ENCODE results near the gene TGM5. TPM values are rescaled to one million over a fixed set of nuclear protein-coding genes. Genes with fewer than 3 reads are reported as not detected.

The TGM5 gene
- total RNA-seq, 1 experiment from 2014 or later = not detected

GRCh38 chr15:43218908-43219706 is 47.6 kb downstream of the TGM5 start:
- H4K20me1 ChIP-seq (ENCODE audit: insufficient read depth) = no peaks in the 10 kb centered on the region
- no peaks in the 10 kb centered on the region for H3K27me3 ChIP-seq (ENCODE audit: insufficient read depth, low read length)
- no peaks in the 10 kb centered on the region for H3K9me3 ChIP-seq (ENCODE audit: control insufficient read depth in 1 of 2, insufficient read depth in 1 of 2, low read depth in 1 of 2, low read length in 2 of 2)
- H3K36me3 ChIP-seq (ENCODE audit: control insufficient read depth in 1 of 2, insufficient read depth in 2 of 2, low read length in 2 of 2) = no peaks in the 10 kb centered on the region
- ChIA-PET RAD21 (ENCODE audit: low non-redundant PET in 1 of 2, low total read pairs in 2 of 2, uncharacterized antibody in 2 of 2, unreplicated experiment in 2 of 2) (no interaction called here), CTCF (no interaction called here), POLR2A (no interaction called here)
- TF ChIP-seq JUND (IDR thresholded peaks at IDR 0.05) = no peak
- TF ChIP-seq, protein P1, sequence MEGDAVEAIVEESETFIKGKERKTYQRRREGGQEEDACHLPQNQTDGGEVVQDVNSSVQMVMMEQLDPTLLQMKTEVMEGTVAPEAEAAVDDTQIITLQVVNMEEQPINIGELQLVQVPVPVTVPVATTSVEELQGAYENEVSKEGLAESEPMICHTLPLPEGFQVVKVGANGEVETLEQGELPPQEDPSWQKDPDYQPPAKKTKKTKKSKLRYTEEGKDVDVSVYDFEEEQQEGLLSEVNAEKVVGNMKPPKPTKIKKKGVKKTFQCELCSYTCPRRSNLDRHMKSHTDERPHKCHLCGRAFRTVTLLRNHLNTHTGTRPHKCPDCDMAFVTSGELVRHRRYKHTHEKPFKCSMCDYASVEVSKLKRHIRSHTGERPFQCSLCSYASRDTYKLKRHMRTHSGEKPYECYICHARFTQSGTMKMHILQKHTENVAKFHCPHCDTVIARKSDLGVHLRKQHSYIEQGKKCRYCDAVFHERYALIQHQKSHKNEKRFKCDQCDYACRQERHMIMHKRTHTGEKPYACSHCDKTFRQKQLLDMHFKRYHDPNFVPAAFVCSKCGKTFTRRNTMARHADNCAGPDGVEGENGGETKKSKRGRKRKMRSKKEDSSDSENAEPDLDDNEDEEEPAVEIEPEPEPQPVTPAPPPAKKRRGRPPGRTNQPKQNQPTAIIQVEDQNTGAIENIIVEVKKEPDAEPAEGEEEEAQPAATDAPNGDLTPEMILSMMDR (IDR thresholded peaks at IDR 0.05 in 2 of 3, conservative IDR thresholded peaks at IDR 0.05 in 1 of 3; ENCODE audit: borderline replicate concordance in 1 of 3, insufficient read depth in 1 of 3, low read depth in 2 of 3, low read length in 2 of 3) = peak in 2 of 3 experiments; percentile 50 to 53; a peak in 4 of 6 replicates
- no peak overlapping the region for H3K9ac ChIP-seq (ENCODE audit: low read length)
- no peak overlapping the region for H3K4me3 ChIP-seq (replicated peaks in 1 of 2; ENCODE audit: low read depth in 1 of 2, low read length in 2 of 2)
- no peaks in the 10 kb centered on the region for H3K79me2 ChIP-seq (ENCODE audit: insufficient read depth, low read length)
- peaks cover 0 to 3% of the 10 kb centered on the region in 2 experiments; a peak in 1 of 4 replicates for H3K4me1 ChIP-seq (ENCODE audit: control insufficient read depth in 1 of 2, insufficient read depth in 2 of 2, low read length in 2 of 2)
- intact Hi-C loops (cut with micrococcal nuclease) = no loop called here
- H2AFZ ChIP-seq (ENCODE audit: low read depth, low read length, poor library complexity, severe bottlenecking) = no peak overlapping the region
- H3K4me2 ChIP-seq (ENCODE audit: low read length) = no peak overlapping the region
- BruUV-seq (replicated peaks) = no TSS peak
- H3K27ac ChIP-seq (ENCODE audit: low read depth, low read length) = no peak overlapping the region
- H3K9me2 ChIP-seq (ENCODE audit: insufficient read depth) = no peaks in the 10 kb centered on the region
- ATAC-seq (peak; percentile 82), DNase-seq (ENCODE audit: low read depth, low spot score) (no peak)

DNA sequence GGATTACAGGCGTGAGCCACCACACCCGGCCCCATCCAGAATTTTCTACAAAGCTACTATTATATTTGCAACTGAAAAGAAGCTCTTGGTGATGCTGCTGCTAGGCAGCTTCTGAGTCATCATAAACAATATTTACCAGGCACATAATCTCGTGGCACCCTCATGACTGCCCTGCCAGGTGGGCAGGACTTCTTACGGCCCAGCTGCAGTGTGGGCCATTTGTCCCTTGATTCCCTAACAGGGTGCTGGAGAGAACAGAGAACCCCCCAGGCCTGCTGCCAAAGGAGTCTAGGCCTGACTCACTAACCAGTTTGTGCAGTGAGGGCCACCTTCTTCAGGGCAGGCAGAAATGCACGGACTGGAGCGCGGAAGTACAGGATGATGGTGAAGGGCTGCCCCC is 50.8 kb downstream of the TGM5 start:
- H2AFZ ChIP-seq (ENCODE audit: low read depth, low read length, poor library complexity, severe bottlenecking) = no peak overlapping the region
- H3K9me3 ChIP-seq (ENCODE audit: control insufficient read depth in 1 of 2, insufficient read depth in 1 of 2, low read depth in 1 of 2, low read length in 2 of 2) = no peaks in the 10 kb centered on the region
- no peaks in the 10 kb centered on the region for H4K20me1 ChIP-seq (ENCODE audit: insufficient read depth)
- no peak overlapping the region for H3K9ac ChIP-seq (ENCODE audit: low read length)
- no peak for TF ChIP-seq YY1 (IDR thresholded peaks at IDR 0.05; ENCODE audit: extremely low read depth, insufficient replicate concordance, low read depth, low read length)
- no peak for TF ChIP-seq SRF (IDR thresholded peaks at IDR 0.05; ENCODE audit: low read depth)
- TF ChIP-seq SP1 (IDR thresholded peaks at IDR 0.05; ENCODE audit: low read depth) = no peak
- TF ChIP-seq MAX (IDR thresholded peaks at IDR 0.05) = no peak
- RAD21 ChIA-PET (ENCODE audit: low non-redundant PET in 1 of 2, low total read pairs in 2 of 2, uncharacterized antibody in 2 of 2, unreplicated experiment in 2 of 2) = no interaction called here
- no peak overlapping the region for H3K4me3 ChIP-seq (replicated peaks in 1 of 2; ENCODE audit: low read depth in 1 of 2, low read length in 2 of 2)
- CTCF ChIA-PET = interaction anchor here (0.6 to 1.9 kb wide), 3 partner anchors 9 to 11 kb away, joined by 3 to 9 read pairs (median 7); no protein-coding TSS in a partner anchor
- ATAC-seq (no peak), DNase-seq (ENCODE audit: low read depth, low spot score) (no peak)
- H3K27ac ChIP-seq (ENCODE audit: low read depth, low read length) = no peak overlapping the region
- H3K36me3 ChIP-seq (ENCODE audit: control insufficient read depth in 1 of 2, insufficient read depth in 2 of 2, low read length in 2 of 2) = no peaks in the 10 kb centered on the region
- no peaks in the 10 kb centered on the region for H3K9me2 ChIP-seq (ENCODE audit: insufficient read depth)
- BruUV-seq (replicated peaks) = no TSS peak
- POLR2A ChIA-PET = no interaction called here
- H3K4me2 ChIP-seq (ENCODE audit: low read length) = no peak overlapping the region
- intact Hi-C loops (cut with micrococcal nuclease) = no loop called here
- peaks cover 0 to 3% of the 10 kb centered on the region in 2 experiments; a peak in 1 of 4 replicates for H3K4me1 ChIP-seq (ENCODE audit: control insufficient read depth in 1 of 2, insufficient read depth in 2 of 2, low read length in 2 of 2)
- H3K79me2 ChIP-seq (ENCODE audit: insufficient read depth, low read length) = no peaks in the 10 kb centered on the region
- no peaks in the 10 kb centered on the region for H3K27me3 ChIP-seq (ENCODE audit: insufficient read depth, low read length)
